NCI-H128 (cell line): Measurements from ENCODE around the gene VASN.
"Not testable (repeated sequence)": the region's sequence is repeated elsewhere in the genome, so short reads cannot be mapped to it uniquely, and the experiment has no call there.

ENCODE experiments used
- DNase-seq: peaks from one replicate; lab custom pipeline; 2025; ENCODE audit not compliant: unreplicated experiment; lab: John Stamatoyannopoulos, UW

The VASN gene

DNA sequence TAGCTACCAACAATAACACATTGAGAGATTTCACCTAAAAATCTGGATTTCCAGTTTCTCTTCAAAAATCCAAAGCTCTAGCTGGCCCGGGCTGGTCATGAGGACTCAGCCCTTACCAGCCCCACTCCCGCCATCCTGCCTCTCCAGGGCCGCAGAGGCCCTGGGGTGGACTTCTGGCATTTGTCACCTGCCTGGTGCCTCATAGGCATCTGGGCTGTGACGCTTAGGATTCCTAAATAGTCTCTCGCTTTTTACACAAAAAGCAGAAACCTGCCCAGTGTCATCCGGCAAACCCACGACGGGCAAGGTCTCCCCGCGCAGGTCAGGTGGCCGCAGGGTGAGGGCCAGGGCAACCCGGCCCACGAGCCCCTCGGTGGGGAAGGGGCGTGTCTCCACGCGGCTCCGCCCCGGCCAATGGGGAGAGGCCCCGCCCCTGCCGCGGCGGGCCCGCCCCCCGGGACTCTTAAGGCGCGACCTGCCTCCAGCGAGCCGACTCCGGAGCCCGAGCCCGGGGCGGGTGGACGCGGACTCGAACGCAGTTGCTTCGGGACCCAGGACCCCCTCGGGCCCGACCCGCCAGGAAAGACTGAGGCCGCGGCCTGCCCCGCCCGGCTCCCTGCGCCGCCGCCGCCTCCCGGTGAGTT is at the start of gene VASN:
Gene VASN, plus strand, starts transcription at position 492 of the 644 bp plus-strand sequence. CDS start 9,030 bp downstream, outside the sequence.
- no peak for DNase-seq

DNA sequence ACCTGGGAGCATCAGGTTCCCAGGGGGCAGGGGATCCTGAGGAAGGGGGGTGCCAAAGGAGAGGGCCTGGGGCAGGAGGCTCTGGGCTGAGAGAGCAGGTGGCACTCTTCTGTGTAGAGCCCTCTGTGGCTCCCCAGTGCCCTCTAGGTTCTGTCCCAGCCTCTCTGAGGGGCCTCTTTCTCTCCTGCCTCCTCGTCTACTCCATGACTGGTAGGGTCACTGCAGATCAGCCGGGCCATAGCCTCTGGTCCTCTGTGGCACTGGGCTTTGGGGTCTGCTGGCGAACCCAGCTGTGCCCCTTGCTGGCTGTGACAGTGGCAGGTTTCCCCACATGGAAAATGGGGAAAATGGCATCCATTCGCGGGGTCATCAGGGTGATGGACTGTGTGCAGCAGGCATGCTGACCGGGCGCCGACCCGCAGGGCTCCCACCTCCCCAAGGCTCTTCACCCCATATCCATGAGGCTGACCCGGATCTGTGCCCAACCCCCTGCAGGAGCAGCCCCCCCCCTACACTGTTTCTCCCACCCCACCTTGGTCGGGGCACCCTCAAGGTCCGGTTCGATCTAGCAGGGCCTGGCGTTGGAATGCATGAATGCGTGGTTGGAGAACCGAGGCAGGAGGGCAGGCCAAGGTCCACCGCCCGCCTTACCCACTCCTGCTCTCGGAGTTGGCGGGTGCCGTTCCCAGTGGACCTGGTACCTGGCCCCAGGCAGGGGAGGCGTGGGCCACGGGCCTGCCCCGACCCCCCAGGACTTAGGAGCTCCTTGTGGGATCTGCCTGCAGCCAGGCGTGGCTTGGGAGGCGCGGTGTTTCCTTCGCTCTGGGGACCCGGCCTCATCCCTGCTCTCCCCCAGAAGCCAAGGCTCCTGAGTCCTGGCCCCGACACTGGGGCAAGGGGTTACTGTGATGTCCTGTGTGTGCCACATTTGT is 49.3 kb upstream of the VASN start:
- no peak for DNase-seq

DNA sequence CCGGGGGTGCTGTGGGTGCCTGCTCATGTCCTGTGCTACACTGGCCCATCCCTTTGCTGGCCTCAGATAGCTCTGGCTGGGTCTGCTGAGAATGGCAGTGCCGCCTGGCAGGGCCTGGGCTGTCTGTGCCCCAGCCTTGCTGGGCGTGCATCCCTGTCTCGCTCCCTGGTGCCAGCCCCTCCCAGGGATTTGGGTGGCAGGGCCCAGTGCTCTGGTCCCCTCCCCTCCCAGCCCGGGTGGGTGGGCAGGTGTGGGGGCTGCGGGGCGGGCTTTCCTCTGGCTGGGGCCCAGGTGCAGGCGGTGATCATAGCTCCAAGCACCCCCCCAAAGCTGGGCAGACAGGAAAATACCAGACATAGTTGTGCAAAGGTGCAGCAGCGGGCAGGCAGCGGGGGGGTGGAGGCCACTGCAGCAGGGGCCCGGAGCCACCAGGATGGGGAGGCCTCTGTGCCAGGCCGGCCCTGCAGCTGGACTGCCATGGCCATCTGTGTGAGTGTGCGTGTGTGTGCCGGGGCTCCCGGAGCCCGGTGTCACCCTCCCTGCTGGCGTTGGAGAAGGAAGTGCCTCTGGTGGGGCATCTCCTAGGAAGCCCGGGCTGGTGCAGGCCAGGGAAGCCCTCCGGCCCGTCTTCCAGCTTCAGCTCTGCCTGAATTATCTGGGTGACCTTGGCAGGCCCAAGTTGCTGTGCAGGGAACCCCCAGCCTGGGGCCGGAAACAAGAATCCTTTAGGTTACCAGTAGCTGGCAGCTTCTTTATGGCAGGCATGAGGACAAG is 48.4 kb upstream of the VASN start:
- no peak for DNase-seq

DNA sequence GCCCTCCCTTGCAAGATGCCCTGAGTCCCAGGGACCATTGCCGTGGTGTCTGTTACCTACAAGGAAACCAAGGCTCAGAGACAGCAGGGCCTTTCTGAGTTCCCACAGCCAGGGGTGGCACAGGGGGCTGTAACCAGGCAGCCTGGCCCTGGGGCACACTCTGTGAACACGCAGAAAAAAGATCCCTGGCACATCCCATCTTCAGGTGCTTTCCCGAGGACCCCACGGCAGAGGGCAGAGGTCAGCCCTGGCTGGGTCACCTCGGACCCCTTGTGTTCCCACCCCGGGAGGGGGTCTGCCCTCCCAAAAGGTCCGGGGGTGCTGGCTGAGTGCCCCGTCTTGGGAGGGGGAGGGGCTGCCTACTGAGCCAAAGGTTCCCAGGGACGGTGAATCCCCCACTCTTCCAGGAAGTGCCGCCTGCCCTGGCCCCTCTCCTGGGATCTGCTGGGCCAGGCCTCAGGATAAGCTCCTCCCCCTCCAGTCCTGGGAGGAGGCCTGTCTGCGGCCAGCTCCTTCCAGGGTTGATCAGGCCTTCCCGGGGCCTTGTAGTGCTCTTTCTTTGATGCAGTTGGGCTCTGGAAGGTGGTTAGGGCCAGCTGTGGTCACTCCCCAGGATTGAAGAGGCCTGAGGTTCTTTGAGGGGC is 47.7 kb upstream of the VASN start:
- no peak for DNase-seq

DNA sequence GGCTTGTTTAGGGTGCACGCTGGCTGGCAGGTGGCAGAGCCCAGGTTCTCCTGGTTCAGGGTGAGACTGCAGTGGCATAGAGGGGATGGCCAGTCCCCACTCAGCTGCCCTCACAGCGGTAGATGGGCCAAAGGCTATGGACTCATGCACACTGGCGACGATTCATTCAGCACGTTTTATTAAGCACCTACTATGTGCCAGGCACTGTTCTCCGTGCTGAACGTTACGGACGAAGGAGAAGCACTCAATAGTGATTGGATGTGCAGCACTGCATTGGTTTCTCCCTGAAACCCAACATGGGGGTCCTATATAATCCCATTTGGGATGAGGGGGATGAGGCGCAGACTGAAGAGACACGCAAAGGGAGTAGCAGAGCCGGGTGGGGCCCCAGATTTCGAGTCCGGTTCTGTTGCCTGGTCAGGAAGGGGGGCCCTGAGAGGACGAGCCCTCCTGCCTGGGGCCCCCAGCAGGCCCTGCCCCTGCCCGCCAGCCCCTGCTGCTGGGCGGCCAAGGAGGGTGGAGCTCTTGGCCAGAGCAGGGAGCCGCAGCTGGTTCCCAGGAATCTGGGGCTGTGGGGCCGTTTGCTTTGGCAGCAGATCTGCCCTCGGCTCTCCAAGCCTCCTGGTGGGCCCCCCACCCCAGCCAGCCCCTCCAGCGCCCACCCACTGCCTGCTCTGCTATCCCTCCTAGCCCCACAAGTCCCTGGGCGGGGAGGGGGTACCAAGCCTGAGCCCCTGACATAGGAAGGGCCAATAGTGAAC is 47.0 kb upstream of the VASN start:
- no peak for DNase-seq

DNA sequence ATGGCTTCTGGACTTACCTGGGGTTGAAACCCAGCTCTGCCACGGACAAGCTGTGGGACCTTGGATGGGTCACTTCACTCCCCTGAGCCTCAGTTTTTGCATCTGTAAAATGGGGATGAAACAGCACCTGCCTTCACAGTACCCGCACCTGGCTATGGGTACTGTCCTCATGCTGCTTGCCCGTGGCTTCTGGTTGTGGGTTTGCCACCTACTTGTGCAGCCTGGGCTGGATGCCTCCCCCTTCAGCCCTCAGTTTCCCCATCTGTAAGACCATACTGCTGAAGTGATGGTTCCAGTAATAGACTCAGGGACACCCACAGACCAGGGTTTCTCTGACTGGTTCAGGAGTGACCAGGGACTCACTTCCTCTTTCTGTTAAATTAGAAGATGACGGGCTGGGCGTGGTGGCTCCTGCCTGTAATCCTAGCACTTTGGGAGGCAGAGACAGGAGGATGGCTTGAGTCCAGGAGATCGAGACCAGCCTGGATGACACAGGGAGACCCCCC is 46.3 kb upstream of the VASN start:
- no peak for DNase-seq

DNA sequence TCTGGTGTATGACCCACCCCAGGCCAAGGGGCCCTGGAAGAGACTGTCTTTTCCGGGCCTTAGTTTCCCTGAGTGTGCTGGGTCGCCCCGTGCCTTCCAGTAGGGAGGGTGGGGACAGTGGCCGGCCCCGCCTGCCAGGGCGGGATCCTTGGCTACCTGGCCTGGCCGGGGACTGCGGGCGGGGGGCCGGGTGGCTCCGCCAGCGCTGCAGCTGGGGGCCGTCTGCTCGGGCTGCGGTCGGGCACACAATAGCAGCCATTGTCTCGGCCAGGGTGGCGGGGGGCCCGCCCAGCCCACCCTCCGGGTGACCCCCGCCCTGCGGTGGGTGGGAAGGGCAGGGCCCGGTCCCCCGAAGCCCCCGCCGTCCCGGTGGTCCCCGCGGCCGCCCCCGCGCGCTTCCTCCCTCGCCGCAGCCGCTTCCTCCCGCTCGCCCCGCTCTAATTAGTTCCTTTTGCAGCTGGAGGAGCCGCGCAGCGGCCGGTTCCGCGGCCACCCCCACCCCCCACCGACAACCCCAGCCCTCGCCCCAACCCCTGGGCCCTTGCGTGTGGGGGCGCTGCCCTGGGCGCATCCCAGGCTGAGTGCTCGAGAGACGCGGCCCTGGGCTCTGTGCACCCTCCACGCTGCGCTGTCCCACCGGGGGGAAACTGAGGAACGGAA is 44.1 kb upstream of the VASN start:
- no peak for DNase-seq

DNA sequence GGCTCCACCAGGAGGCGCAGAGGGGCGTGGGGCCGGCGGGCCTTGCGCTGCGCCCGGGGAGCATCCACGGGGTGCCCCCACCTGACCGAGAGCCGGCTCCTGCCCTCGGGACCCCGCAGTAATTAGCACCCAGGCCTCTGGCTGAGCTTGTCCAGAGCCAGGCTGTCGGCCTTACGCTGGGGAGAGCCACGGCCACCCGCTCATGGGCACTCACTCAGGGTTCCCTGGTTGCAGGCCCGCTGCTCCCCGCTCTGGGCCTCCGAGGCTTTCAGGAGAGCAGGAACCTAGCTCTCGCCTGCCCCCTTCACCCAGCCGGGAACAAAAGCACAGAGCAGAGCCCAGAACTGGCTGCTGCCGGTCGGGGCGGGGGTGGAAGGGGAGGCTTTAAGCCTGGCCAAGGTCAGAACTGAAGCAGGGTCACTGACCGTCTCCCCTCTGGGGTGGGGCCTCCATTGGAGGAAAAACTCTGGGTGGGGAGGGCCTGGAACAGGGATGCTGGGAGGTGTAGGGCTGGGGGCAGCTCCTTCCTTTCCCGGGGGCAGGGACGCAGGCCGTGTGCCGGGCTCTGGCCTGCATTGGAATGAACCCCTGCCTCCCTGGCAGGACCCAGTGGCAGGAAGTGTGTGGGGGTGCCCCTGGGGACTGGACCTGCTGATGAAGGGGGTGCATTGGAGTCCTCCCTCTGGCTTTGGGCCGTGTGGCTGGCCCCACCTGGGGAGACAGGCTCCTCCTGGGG is 43.4 kb upstream of the VASN start:
- no peak for DNase-seq

DNA sequence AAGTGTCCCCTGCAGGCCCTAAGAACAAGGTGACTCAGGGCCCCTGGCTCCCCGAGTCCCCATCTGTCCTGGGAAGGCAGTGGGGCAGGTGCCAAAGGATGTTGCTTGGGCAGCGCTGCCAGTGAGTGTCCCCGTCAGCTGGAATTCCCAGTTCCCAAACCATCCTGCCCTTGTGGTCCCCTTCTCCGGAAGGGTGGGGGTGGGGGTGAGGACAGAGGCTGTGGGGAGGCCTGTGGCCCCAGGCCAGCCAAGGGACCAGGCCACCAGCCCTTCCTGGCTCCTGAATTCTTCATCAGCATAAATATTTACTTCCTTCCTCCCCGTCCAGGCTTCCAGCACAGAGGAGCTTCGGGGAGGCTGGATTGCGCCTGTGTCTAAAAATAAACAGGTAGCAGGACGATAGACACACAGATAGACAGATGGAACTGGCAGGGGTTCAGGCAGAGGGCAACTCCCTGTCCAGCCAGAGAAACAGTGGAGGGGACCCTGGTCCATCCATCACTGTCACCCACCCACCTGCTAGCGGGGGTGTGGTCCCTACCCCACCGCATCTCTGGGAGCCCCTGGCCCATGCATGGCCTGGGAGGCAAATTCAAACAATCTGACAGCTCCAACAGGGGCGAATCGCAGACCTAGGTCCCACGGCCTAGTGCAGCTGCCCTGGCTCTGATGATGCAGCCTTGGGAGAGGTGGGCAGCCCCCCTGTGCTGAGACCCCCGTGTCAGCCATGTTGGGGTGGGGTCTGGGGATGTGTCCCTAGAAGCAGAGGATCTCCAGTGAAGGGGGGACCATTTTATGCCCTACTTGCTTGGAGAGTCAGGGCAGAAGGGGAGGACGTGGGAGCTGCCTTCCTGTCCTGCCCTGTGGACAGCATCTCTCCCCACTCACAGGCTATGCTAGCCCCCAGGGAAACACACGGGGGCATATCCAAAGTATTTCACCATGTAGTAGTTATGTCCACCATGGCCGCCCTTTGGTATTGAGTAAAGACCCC is 42.6 kb upstream of the VASN start:
- DNase-seq: no peak

DNA sequence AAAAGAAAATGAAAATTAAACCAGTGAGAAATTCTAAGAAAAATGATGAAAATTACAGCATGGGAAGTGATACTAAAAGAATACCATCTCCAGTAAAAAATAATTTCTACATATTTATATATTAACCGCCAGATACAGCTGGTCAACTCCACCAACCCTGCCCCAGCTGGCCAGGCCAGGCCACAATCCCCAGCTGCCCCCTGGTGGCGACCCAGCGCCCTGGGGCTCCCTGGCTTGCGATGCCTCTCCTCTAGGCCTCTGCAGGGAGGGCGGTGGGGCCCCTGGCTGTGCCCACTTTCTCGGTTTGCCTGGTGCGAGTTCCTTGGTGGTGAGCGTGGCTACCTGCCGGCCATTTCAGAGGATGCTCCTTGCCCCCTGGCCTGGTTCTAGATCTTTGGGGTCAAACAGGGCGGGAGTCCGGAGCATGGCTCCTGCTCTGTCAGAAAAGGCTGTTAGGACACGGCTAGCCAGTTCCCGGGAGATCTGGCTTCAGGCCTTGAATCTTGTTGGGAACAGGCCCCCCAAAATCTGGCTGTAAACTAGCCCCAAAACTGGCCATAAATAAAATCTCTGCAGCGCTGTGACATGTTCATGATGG is 41.3 kb upstream of the VASN start:
- no peak for DNase-seq

DNA sequence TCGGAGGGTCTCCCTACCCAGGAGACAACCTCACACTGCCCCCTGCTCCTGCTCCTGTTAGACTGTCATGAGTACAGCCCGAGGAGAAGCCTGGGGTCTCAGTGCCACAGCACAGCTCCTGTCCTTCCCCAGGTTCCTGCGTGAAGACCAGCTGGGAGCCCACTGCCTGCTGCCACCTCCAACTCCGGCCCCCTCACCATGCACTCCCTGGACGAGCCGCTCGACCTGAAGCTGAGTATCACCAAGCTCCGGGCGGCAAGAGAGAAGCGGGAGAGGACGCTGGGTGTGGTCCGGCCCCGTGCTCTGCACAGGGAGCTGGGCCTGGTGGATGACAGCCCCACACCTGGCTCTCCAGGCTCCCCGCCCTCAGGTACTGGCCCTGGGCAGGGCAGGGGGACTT is 39.6 kb upstream of the VASN start:
- no peak for DNase-seq

DNA sequence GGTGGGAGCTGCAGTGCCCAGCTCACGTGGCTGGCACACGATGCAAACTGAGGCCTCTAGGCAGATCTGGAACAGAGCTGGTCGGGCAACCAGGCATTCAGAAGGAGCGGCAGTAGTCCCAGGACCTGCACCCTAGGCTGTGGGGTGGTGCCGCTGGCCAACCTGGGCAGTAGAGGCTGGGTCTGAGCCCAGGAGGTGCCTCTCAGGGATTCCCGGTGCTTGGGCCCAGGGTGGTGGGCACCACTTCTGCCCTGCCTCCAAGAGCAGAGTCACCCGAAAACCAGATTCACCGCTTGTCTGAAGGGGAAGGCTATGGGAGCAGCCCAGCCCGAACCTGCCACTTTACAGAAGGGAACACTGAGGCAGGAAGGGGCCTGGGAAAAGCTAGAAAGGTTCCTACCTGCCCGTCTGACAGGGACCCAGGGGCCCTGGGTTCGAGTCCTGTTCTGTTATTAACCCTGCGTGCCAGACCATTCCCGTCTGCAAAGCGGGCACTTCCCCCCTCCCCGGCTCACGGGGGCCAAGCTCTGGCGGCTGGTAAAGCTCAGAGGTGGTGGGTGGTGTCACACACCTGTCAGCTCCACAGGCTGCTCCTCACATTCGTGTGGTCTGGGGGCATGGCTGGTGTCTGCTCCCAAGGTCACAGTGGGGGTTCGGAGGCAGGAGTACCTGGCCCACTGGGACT is 38.9 kb upstream of the VASN start:
- DNase-seq: no peak

DNA sequence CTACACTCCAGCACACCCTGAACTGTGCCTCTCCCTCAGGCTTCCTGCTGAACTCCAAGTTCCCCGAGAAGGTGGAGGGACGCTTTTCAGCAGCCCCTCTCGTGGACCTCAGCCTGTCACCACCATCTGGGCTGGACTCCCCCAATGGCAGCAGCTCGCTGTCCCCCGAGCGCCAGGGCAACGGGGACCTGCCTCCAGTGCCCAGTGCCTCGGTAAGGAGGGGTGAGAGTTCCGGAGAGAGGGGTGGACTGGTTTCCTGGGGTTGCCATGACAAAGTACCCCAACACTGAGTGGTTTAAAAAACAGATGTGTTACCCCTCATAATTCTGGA is 38.4 kb upstream of the VASN start:
- no peak for DNase-seq

DNA sequence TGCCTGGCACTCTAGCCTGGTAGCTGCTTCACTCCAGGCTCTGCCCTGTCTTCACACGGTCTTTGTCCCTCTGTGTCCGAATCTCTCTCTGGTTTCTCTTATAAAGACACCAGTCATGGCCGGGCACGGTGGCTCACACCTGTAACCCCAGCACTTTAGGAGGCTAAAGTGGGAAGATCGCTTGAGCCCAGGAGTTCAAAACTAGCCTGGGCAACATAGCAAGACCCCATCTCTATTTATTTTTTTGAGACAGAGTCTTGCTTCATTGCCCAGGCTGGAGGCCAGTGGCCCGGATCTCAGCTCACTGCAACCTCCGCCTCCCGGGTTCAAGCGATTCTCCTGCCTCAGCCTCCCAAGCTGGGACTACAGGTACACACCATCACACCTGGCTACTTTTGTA is 37.9 kb upstream of the VASN start:
- not testable (repeated sequence) for DNase-seq

DNA sequence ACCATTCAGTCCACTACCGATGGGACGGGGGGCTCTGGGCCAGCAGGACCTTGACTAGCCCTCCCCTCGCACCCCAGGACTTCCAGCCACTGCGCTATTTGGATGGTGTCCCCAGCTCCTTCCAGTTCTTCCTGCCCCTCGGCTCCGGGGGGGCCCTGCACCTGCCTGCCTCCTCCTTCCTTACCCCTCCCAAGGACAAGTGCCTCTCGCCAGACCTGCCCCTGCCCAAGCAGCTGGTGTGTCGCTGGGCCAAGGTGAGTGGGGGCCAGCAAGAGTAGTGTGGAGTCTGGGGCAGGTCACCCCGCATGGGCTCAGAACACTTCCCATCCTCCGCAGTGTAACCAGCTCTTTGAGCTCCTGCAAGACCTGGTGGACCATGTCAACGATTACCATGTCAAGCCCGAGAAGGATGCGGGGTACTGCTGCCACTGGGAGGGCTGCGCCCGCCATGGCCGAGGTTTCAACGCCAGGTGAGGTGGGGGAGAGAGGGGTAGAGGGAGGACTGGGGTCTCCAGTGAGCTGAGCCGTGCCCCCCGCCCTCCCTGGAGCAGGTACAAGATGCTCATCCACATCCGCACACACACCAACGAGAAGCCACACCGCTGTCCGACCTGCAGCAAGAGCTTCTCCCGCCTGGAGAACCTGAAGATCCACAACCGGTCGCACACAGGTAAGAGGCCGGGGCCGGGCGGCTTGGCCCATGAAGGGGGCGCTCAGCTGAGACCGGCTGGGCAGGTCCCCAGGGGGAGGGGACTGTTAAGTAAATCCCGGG is 36.7 kb upstream of the VASN start:
- DNase-seq: no peak
